H9 (cell line): ENCODE data around the gene SLC25A40. TPM values are rescaled to one million over a fixed set of nuclear protein-coding genes. Genes with fewer than 3 reads are reported as not detected.

Experiments
- DNase-seq: peaks from one replicate; pipeline ENCODE4 v3.0.0-alpha.2; 2017
- H2AFZ ChIP-seq: one replicate; pipeline ENCODE4 v1.6.1; 2013; ENCODE audit warnings: mild to moderate bottlenecking, low read length, control low read depth, moderate library complexity
- H2AK5ac ChIP-seq: 2 replicates; pipeline ENCODE4 v1.6.1; 2013; ENCODE audit warnings: low read length, control low read depth, mixed read lengths; ENCODE audit not compliant: insufficient read length
- H2BK120ac ChIP-seq: one replicate; pipeline ENCODE4 v1.6.1; 2013; ENCODE audit warnings: low read depth, mild to moderate bottlenecking, low read length, control low read depth, inconsistent platforms; ENCODE audit not compliant: poor library complexity, severe bottlenecking
- H2BK12ac ChIP-seq: 2 replicates; pipeline ENCODE4 v1.6.1; 2013; ENCODE audit warnings: low read length, control low read depth, mixed read lengths, low read depth; ENCODE audit not compliant: insufficient read length
- H2BK15ac ChIP-seq: 2 replicates; pipeline ENCODE4 v1.6.1; 2013; ENCODE audit warnings: low read depth, low read length, control low read depth
- H2BK20ac ChIP-seq: one replicate; pipeline ENCODE4 v1.6.1; 2013; ENCODE audit warnings: low read depth, mild to moderate bottlenecking, low read length, control low read depth, inconsistent platforms; ENCODE audit not compliant: poor library complexity, severe bottlenecking
- H2BK5ac ChIP-seq: 2 replicates; pipeline ENCODE4 v1.6.1; 2013; ENCODE audit warnings: low read length, control low read depth, mixed read lengths; ENCODE audit not compliant: insufficient read length
- H3K14ac ChIP-seq: 2 replicates; pipeline ENCODE4 v1.6.1; 2013; ENCODE audit warnings: low read length, control low read depth; ENCODE audit not compliant: insufficient read depth
- H3K18ac ChIP-seq: 2 replicates; pipeline ENCODE4 v1.6.1; 2013; ENCODE audit warnings: low read depth, mild to moderate bottlenecking, mixed read lengths, low read length, control low read depth; ENCODE audit not compliant: insufficient read length
- H3K23ac ChIP-seq: 2 replicates; pipeline ENCODE4 v1.6.1; 2013; ENCODE audit warnings: low read length, control low read depth, mixed read lengths, low read depth; ENCODE audit not compliant: insufficient read length
- H3K23me2 ChIP-seq: 2 replicates; pipeline ENCODE4 v1.6.1; 2013; ENCODE audit warnings: low read depth, mild to moderate bottlenecking, mixed read lengths, low read length, control low read depth; ENCODE audit not compliant: insufficient read length, poor library complexity, severe bottlenecking
- H3K27ac ChIP-seq: 2 replicates; pipeline ENCODE4 v1.5.1; 2013; ENCODE audit warnings: low read length, control low read depth, mixed read lengths, low read depth; ENCODE audit not compliant: insufficient read length
- H3K27me3 ChIP-seq: 2 replicates; pipeline ENCODE4 v1.6.1; 2013; ENCODE audit warnings: low read length, control low read depth, inconsistent platforms; ENCODE audit not compliant: insufficient read depth
- H3K4ac ChIP-seq: 2 replicates; pipeline ENCODE4 v1.6.1; 2013; ENCODE audit warnings: low read depth, mild to moderate bottlenecking, control low read depth, inconsistent platforms, low read length, moderate library complexity
- H3K4me1 ChIP-seq: 2 replicates; pipeline ENCODE4 v1.6.1; 2013; ENCODE audit warnings: low read length, control low read depth, inconsistent platforms; ENCODE audit not compliant: insufficient read depth
- H3K4me2 ChIP-seq: 2 replicates; pipeline ENCODE4 v1.6.1; 2013; ENCODE audit warnings: low read length, control low read depth, mixed read lengths; ENCODE audit not compliant: insufficient read length, insufficient read depth
- H3K56ac ChIP-seq: 2 replicates; pipeline ENCODE4 v1.6.1; 2013; ENCODE audit warnings: low read depth, mild to moderate bottlenecking, mixed read lengths, low read length, control low read depth; ENCODE audit not compliant: insufficient read length
- H3K79me1 ChIP-seq: 2 replicates; pipeline ENCODE4 v1.6.1; 2013; ENCODE audit warnings: low read depth, mild to moderate bottlenecking, moderate library complexity, low read length, control low read depth, inconsistent platforms; ENCODE audit not compliant: insufficient read depth, poor library complexity, severe bottlenecking
- H3K79me2 ChIP-seq: 2 replicates; pipeline ENCODE4 v1.6.1; 2013; ENCODE audit warnings: low read length, control low read depth, inconsistent platforms; ENCODE audit not compliant: insufficient read depth
- H3K9ac ChIP-seq: 2 replicates; pipeline ENCODE4 v1.6.1; 2013; ENCODE audit warnings: low read length, control low read depth, mixed read lengths; ENCODE audit not compliant: insufficient read length; ENCODE audit errors: extremely low read depth
- H3K9me3 ChIP-seq: one replicate; pipeline ENCODE4 v1.6.1; 2013; ENCODE audit warnings: low read depth, low read length, inconsistent platforms; ENCODE audit not compliant: control insufficient read depth
- H3T11ph ChIP-seq: one replicate; pipeline ENCODE4 v1.6.1; 2013; ENCODE audit warnings: mild to moderate bottlenecking, low read length, control low read depth, inconsistent platforms
- H4K20me1 ChIP-seq: one replicate; pipeline ENCODE4 v1.6.1; 2013; ENCODE audit not compliant: control insufficient read depth, insufficient read length, insufficient read depth
- H4K5ac ChIP-seq: 2 replicates; pipeline ENCODE4 v1.6.1; 2013; ENCODE audit warnings: low read depth, mild to moderate bottlenecking, mixed read lengths, low read length, control low read depth; ENCODE audit not compliant: insufficient read length
- H4K8ac ChIP-seq: replicated peaks from 2 replicates; pipeline ENCODE4 v1.6.1; 2013; ENCODE audit warnings: low read length, control low read depth, mixed read lengths, low read depth; ENCODE audit not compliant: insufficient read length
- H4K91ac ChIP-seq: 2 replicates; pipeline ENCODE4 v1.6.1; 2013; ENCODE audit warnings: low read depth, mild to moderate bottlenecking, moderate library complexity, mixed read lengths, low read length, control low read depth; ENCODE audit not compliant: insufficient read length
- H3K27ac Mint-ChIP-seq, 3 experiments: 2 replicates in 2 of 3; 3 replicates in 1 of 3; pipeline ENCODE4 v1.8.0; 2020 to 2021; ENCODE audit warnings: mixed read lengths in 3 of 3, mild to moderate bottlenecking in 1 of 3, moderate library complexity in 1 of 3
- H3K27me3 Mint-ChIP-seq: 2 replicates; pipeline ENCODE4 v1.8.0; 2021; ENCODE audit warnings: low read depth, mild to moderate bottlenecking, moderate library complexity, mixed read lengths
- H3K36me3 Mint-ChIP-seq, 3 experiments: 2 replicates in 2 of 3; 3 replicates in 1 of 3; pipeline ENCODE4 v1.8.0; 2020 to 2021; ENCODE audit warnings: low read depth in 3 of 3, mixed read lengths in 3 of 3; ENCODE audit not compliant: insufficient read depth in 1 of 3
- H3K4me1 Mint-ChIP-seq, 2 experiments: 2 replicates each; pipeline ENCODE4 v1.8.0; 2020; ENCODE audit warnings: mixed read lengths in 2 of 2
- H3K4me3 Mint-ChIP-seq, 2 experiments: 2 replicates in 1 of 2; 3 replicates in 1 of 2; pipeline ENCODE4 v1.8.0; 2020 to 2021; ENCODE audit warnings: mild to moderate bottlenecking in 2 of 2, mixed read lengths in 2 of 2, moderate library complexity in 1 of 2
- H3K9me3 Mint-ChIP-seq, 2 experiments: 2 replicates in 1 of 2; 3 replicates in 1 of 2; pipeline ENCODE4 v1.8.0; 2020; ENCODE audit warnings: mild to moderate bottlenecking in 2 of 2, mixed read lengths in 2 of 2, moderate library complexity in 1 of 2
- CTCF ChIP-seq: fragments of 200-600 bp; sonication (generic); conservative IDR thresholded peaks from 3 replicates; pipeline ENCODE4 v1.8.0; 2021; ENCODE audit warnings: antibody characterized with exemption, mild to moderate bottlenecking
- WGBS: extraction: QIAGEN DNeasy Blood & Tissue Kit; methylation state at CpG from one replicate; pipeline ENCODE4 v1.1.7; 2013; ENCODE audit warnings: missing lambda C conversion rate, low lambda C conversion rate, mixed read lengths; ENCODE audit not compliant: insufficient read length; ENCODE audit errors: extremely low coverage; 5-methylcytosine and 5-hydroxymethylcytosine counted together
- total RNA-seq: library from RNA; stranded (reverse); gene quantifications from 2 replicates; pipeline ENCODE4 v1.2.1, GENCODE V29; 2021

Gene SLC25A40
- total RNA-seq, 1 experiment from 2014 or later: 10.4 TPM

- no peak overlapping the region for H2AFZ ChIP-seq
- no peak overlapping the region for H4K91ac ChIP-seq
- H3K14ac ChIP-seq: no peak overlapping the region
- no peak overlapping the region for H2BK120ac ChIP-seq
- peaks cover 7% of the 10 kb centered on the region in 2 experiments for H3K4me1 Mint-ChIP-seq
- no peak overlapping the region for H3K18ac ChIP-seq
- H3K27ac ChIP-seq: no peak overlapping the region
- H2BK20ac ChIP-seq: no peak overlapping the region
- H3K56ac ChIP-seq: no peak overlapping the region
- no peaks in the 10 kb centered on the region for H3K27me3 Mint-ChIP-seq
- no peak overlapping the region for H3K4ac ChIP-seq
- H4K8ac ChIP-seq: no peak overlapping the region
- no peaks in the 10 kb centered on the region for H4K20me1 ChIP-seq
- H2BK5ac ChIP-seq: no peak overlapping the region
- no peak overlapping the region for H2AK5ac ChIP-seq
- H3K4me2 ChIP-seq: no peak overlapping the region
- H4K5ac ChIP-seq: no peak overlapping the region
- no peaks in the 10 kb centered on the region for H3K27me3 ChIP-seq
- no peak for DNase-seq
- WGBS: no CpG with 5 or more reads among the region's 6 CpGs
- H3K79me2 ChIP-seq: no peaks in the 10 kb centered on the region
- no peak overlapping the region for H3K4me3 Mint-ChIP-seq
- no peaks in the 10 kb centered on the region for H3K23me2 ChIP-seq
- H3T11ph ChIP-seq: no peak overlapping the region
- no peaks in the 10 kb centered on the region for H3K4me1 ChIP-seq
- no peak overlapping the region for H3K23ac ChIP-seq
- H3K27ac Mint-ChIP-seq: no peak overlapping the region
- no peak for TF ChIP-seq CTCF
- H2BK15ac ChIP-seq: no peak overlapping the region
- H3K9ac ChIP-seq: no peak overlapping the region
- H3K9me3 ChIP-seq: no peaks in the 10 kb centered on the region
- H3K36me3 Mint-ChIP-seq: no peaks in the 10 kb centered on the region
- H2BK12ac ChIP-seq: no peak overlapping the region
- H3K79me1 ChIP-seq: no peaks in the 10 kb centered on the region
- H3K9me3 Mint-ChIP-seq: no peaks in the 10 kb centered on the region
Measured at GRCh38 chr7:87919875-87920274, 43.7 kb upstream of the SLC25A40 start.
